Measurements from ENCODE around the gene TAMALIN. TPM values are rescaled to one million over a fixed set of nuclear protein-coding genes. Genes with fewer than 3 reads are reported as not detected.

The TAMALIN gene
- total RNA-seq, 1 experiment from 2014 or later: not detected

DNA sequence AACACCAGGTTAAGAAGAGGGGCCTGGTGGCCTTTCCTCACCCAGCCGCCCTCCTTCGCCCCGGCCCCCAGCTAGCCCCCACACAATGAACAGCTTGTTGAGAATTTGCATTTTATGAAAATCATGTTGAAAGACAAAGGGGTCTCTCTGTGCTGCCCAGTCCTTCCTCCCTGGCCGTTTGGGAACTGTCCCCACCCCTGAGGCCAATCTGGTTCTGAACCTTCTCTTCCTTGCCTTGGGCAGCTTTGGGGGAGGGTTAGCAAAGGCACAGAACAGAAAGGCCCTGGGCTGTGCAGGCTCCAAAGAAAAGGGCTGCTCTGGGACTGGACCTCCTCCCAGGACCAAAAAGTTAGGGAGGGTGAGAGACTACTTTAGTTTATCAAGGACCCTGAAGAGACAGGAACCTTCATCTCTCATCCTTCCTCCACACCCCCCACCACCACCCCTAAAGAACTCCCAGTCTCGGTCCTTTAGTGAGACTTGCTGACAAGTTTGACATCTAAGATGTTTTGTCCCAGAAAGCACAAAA lies 1.3 kb downstream of the TAMALIN start:
- Mint-ChIP-seq H3K4me3 (ENCODE audit: unreplicated experiment) (no peak overlapping the region), H3K27ac (ENCODE audit: low read depth, unreplicated experiment) (no peak overlapping the region), H3K4me1 (ENCODE audit: insufficient read depth, unreplicated experiment) (no peaks in the 10 kb centered on the region), H3K9me3 (ENCODE audit: unreplicated experiment) (no peaks in the 10 kb centered on the region), H3K36me3 (ENCODE audit: insufficient read depth, unreplicated experiment) (no peaks in the 10 kb centered on the region), H3K27me3 (ENCODE audit: insufficient read depth, unreplicated experiment) (peaks cover 20% of the 10 kb centered on the region)
- intact Hi-C loops (cut with micrococcal nuclease): no loop called here
- ChIA-PET CTCF (interaction anchor here (0.7 to 8.2 kb wide), 2 partner anchors 9 to 16 kb away, joined by 3 to 48 read pairs; no protein-coding TSS in a partner anchor), POLR2A (no interaction called here)
- no peak for DNase-seq (ENCODE audit: unreplicated experiment)
- no TSS peak for BruUV-seq (replicated peaks)
- TF ChIP-seq, protein P1, sequence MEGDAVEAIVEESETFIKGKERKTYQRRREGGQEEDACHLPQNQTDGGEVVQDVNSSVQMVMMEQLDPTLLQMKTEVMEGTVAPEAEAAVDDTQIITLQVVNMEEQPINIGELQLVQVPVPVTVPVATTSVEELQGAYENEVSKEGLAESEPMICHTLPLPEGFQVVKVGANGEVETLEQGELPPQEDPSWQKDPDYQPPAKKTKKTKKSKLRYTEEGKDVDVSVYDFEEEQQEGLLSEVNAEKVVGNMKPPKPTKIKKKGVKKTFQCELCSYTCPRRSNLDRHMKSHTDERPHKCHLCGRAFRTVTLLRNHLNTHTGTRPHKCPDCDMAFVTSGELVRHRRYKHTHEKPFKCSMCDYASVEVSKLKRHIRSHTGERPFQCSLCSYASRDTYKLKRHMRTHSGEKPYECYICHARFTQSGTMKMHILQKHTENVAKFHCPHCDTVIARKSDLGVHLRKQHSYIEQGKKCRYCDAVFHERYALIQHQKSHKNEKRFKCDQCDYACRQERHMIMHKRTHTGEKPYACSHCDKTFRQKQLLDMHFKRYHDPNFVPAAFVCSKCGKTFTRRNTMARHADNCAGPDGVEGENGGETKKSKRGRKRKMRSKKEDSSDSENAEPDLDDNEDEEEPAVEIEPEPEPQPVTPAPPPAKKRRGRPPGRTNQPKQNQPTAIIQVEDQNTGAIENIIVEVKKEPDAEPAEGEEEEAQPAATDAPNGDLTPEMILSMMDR (IDR thresholded peaks at IDR 0.05; ENCODE audit: unreplicated experiment): no peak

DNA sequence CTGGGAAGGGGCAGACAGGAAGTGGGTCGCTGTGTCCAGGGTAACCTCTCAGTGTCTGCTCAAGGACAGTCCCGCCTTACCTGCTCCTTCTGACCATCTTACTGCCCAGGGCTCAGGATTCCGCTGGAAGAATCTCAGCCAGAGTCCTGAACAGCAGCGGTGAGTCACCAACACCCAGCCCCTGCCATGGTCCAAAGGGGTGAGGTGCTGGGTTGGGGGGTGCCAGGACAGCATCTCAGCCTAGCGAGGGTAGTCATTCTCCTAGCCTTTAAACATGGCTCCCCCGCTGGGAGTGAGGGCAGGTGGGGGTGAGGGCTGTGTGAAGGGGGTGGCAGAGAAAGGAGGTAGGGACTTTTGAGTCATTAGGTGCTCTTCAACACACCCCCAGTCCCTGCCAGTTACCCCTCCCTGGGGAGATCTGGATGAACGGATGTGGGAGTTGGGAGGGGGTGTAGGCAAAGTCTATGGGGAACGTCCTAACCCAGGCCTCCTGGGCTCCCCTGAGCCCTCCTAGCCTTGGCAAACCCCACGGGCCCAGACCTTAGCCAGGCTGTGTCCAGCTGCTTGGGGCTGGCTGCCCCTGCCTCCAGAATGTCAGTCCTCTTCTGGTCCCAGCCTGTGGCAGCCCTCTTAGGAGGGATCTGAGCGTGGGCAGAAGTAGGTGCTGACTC lies 2.5 kb downstream of the TAMALIN start:
- ChIA-PET CTCF (interaction anchor here (0.5 to 8.2 kb wide), 4 partner anchors 11 to 62 kb away, joined by 3 to 48 read pairs (median 4); no protein-coding TSS in a partner anchor), POLR2A (no interaction called here)
- no peak overlapping the region for H3K27ac Mint-ChIP-seq (ENCODE audit: low read depth, unreplicated experiment)
- H3K27me3 Mint-ChIP-seq (ENCODE audit: insufficient read depth, unreplicated experiment): peaks cover 20% of the 10 kb centered on the region
- DNase-seq (ENCODE audit: unreplicated experiment): no peak
- no peaks in the 10 kb centered on the region for H3K4me1 Mint-ChIP-seq (ENCODE audit: insufficient read depth, unreplicated experiment)
- TF ChIP-seq, protein P1 (IDR thresholded peaks at IDR 0.05; ENCODE audit: unreplicated experiment): no peak
- intact Hi-C loops (cut with micrococcal nuclease): no loop called here
- BruUV-seq (replicated peaks): no TSS peak
- no peak overlapping the region for H3K4me3 Mint-ChIP-seq (ENCODE audit: unreplicated experiment)
- H3K9me3 Mint-ChIP-seq (ENCODE audit: unreplicated experiment): no peaks in the 10 kb centered on the region
- H3K36me3 Mint-ChIP-seq (ENCODE audit: insufficient read depth, unreplicated experiment): no peaks in the 10 kb centered on the region

DNA sequence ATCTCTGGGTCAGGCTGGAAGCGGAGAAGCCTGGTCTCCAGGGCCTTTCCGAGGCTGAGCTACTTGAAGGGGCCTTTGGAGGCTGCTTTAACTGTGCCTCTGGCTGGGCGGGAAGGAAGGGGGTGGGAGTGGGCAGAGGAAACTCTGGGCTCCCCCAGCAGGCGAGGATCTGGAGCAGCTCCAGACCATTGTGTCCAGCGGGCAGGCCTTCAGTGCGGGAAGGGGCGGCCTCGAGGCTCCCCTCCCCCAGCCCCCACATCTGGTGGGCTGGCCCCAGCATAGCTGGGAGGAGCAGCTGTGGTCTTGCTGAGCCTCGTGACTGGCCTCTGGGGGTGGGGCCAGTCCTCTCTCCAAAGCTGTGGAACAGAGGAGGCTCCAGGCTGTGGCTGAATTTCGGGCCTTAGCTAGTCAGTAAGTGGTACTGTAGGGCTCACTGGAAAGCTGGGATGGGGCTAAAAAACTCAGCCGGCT lies 3.4 kb downstream of the TAMALIN start:
- H3K27me3 Mint-ChIP-seq (ENCODE audit: insufficient read depth, unreplicated experiment): peaks cover 17% of the 10 kb centered on the region
- no peak overlapping the region for H3K4me3 Mint-ChIP-seq (ENCODE audit: unreplicated experiment)
- H3K36me3 Mint-ChIP-seq (ENCODE audit: insufficient read depth, unreplicated experiment): no peaks in the 10 kb centered on the region
- no peak for DNase-seq (ENCODE audit: unreplicated experiment)
- no TSS peak for BruUV-seq (replicated peaks)
- POLR2A ChIA-PET: no interaction called here
- no peaks in the 10 kb centered on the region for H3K9me3 Mint-ChIP-seq (ENCODE audit: unreplicated experiment)
- TF ChIP-seq, protein P1 (IDR thresholded peaks at IDR 0.05; ENCODE audit: unreplicated experiment): no peak
- intact Hi-C loops (cut with micrococcal nuclease): no loop called here
- no peaks in the 10 kb centered on the region for H3K4me1 Mint-ChIP-seq (ENCODE audit: insufficient read depth, unreplicated experiment)
- CTCF ChIA-PET: interaction anchor here (0.5 to 8.2 kb wide), 5 partner anchors 10 to 114 kb away, joined by 3 to 48 read pairs (median 4); no protein-coding TSS in a partner anchor
- H3K27ac Mint-ChIP-seq (ENCODE audit: low read depth, unreplicated experiment): no peak overlapping the region

DNA sequence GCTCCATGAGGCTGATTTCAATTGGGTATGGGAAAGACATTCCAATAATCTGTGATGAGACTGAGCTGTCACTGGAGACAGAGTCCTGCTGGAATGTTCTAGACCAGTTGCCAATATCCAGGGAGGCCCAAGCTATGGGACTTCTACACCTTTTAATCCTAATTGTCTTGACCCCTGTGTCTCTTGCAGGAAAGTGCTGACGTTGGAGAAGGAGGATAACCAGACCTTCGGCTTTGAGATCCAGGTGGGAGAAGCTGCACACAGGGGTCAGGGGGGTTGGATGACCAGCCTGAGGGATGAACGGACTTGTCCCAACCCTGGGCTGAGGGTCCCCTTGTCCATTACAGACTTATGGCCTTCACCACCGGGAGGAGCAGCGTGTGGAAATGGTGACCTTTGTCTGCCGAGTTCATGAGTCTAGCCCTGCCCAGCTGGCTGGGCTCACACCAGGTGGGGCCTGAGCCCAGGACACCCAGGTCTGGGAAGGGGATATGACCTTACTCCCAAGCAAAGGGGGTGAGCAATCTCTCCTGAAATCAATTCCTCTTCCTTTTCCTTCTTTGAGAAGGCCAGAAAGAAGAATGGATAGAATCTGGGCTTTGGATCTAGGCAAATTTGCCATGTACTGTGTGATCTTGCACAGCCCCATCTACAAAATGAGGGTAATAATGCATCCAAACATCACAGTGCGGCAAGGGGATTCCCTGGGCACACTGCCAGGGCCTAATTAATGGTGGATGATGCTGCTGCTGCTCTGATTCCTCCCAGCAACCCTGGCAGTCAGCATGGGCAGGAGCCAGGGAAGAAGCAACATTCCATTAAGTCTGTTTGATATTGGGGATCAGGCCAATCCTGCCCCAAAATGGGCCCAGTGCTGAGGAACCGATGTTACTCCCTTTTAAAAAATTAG lies 4.2 kb downstream of the TAMALIN start:
- H3K27me3 Mint-ChIP-seq (ENCODE audit: insufficient read depth, unreplicated experiment): peaks cover 10% of the 10 kb centered on the region
- CTCF ChIA-PET: interaction anchor here (0.6 to 8.2 kb wide), 5 partner anchors 10 to 369 kb away, joined by 3 to 48 read pairs (median 4); no protein-coding TSS in a partner anchor
- POLR2A ChIA-PET: no interaction called here
- no peak for DNase-seq (ENCODE audit: unreplicated experiment)
- TF ChIP-seq, protein P1 (IDR thresholded peaks at IDR 0.05; ENCODE audit: unreplicated experiment): no peak
- no TSS peak for BruUV-seq (replicated peaks)
- H3K4me3 Mint-ChIP-seq (ENCODE audit: unreplicated experiment): no peak overlapping the region
- intact Hi-C loops (cut with micrococcal nuclease): no loop called here
- no peaks in the 10 kb centered on the region for H3K36me3 Mint-ChIP-seq (ENCODE audit: insufficient read depth, unreplicated experiment)
- H3K9me3 Mint-ChIP-seq (ENCODE audit: unreplicated experiment): no peaks in the 10 kb centered on the region
- H3K4me1 Mint-ChIP-seq (ENCODE audit: insufficient read depth, unreplicated experiment): no peaks in the 10 kb centered on the region
- no peak overlapping the region for H3K27ac Mint-ChIP-seq (ENCODE audit: low read depth, unreplicated experiment)

All from MCF 10A (cell line).